GM19397 (cell line): ENCODE measurements around the gene SRPK1.
A peak's percentile ranks its signal among the peaks of the same experiment; 100 is the strongest.
"Not testable (repeated sequence)": the region's sequence is repeated elsewhere in the genome, so short reads cannot be mapped to it uniquely, and the experiment has no call there.

Experiments
- ATAC-seq: cut with Tn5 transposase; IDR thresholded peaks from one replicate; pipeline ENCODE4 v1.9.1; 2021; ENCODE audit warnings: mild to moderate bottlenecking, moderate library complexity; ENCODE audit not compliant: unreplicated experiment

The SRPK1 gene

GRCh38 chr6:35931873-35932272, 11.0 kb upstream of the SRPK1 start:
- ATAC-seq: not testable (repeated sequence)

- ATAC-seq: no peak
Observed at GRCh38 chr6:35931120-35931561, 10.2 kb upstream of the SRPK1 start.

GRCh38 chr6:35929601-35930000, 8.7 kb upstream of the SRPK1 start:
- no peak for ATAC-seq

- ATAC-seq: no peak
Observed at GRCh38 chr6:35926509-35927215, 5.8 kb upstream of the SRPK1 start.

- no peak for ATAC-seq
Observed at GRCh38 chr6:35925961-35926360, 5.1 kb upstream of the SRPK1 start.

GRCh38 chr6:35924146-35924545, 3.2 kb upstream of the SRPK1 start:
- ATAC-seq: no peak

- ATAC-seq: no peak
Observed at GRCh38 chr6:35922139-35922554, 1.2 kb upstream of the SRPK1 start.

GRCh38 chr6:35919827-35920751, 809 bp downstream of the SRPK1 start:
- ATAC-seq: peak; percentile 28

- no peak for ATAC-seq
Observed at GRCh38 chr6:35919085-35919826, 1.6 kb downstream of the SRPK1 start.

- not testable (repeated sequence) for ATAC-seq
Observed at GRCh38 chr6:35916893-35917292, 4.0 kb downstream of the SRPK1 start.

GRCh38 chr6:35916056-35916455, 4.8 kb downstream of the SRPK1 start:
- no peak for ATAC-seq

- no peak for ATAC-seq
Observed at GRCh38 chr6:35914536-35914935, 6.4 kb downstream of the SRPK1 start.

GRCh38 chr6:35911871-35912653, 8.8 kb downstream of the SRPK1 start:
- no peak for ATAC-seq

- ATAC-seq: not testable (repeated sequence)
Observed at GRCh38 chr6:35909571-35909970, 11.3 kb downstream of the SRPK1 start.

- not testable (repeated sequence) for ATAC-seq
Observed at GRCh38 chr6:35908753-35909401, 12.0 kb downstream of the SRPK1 start.

GRCh38 chr6:35907750-35908149, 13.1 kb downstream of the SRPK1 start:
- ATAC-seq: no peak

- no peak for ATAC-seq
Observed at GRCh38 chr6:35906499-35906846, 14.4 kb downstream of the SRPK1 start.

GRCh38 chr6:35905841-35906498, 14.9 kb downstream of the SRPK1 start:
- no peak for ATAC-seq

GRCh38 chr6:35905141-35905785, 15.6 kb downstream of the SRPK1 start:
- ATAC-seq: no peak
